ENCODE data around the gene FKBP1C.

Gene FKBP1C

DNA sequence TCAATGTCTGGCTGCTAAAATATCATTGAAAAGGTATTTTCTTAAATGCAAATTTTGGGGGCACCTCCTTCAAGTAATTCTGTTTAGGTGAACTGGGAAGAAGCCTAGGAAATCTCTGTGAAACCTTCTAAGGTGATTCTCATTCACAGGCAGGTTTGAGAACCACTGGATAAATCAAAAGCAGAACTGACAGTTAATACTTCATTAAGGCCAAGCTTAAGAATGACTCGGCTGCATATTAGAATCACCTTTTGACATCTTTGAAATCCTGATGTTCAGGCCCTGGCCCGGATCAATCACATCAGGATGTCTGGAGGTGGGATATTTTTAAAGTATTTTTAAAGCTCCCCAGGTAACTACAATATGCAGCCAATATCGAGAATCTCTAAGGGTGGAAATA lies 50.6 kb downstream of the FKBP1C start:
- DNase-seq (ENCODE audit: low read depth, low spot score), result no peak
- no peak overlapping the region for H3K4me3 ChIP-seq (ENCODE audit: low read depth, low read length)
- in situ Hi-C loops (cut with HindIII; ENCODE audit: low sequenced_read_pairs), result no loop called here
- TF ChIP-seq CTCF (IDR thresholded peaks at IDR 0.05; ENCODE audit: low read depth, low read length), result no peak
